Uterus (tissue), 2 donors: ENCODE results near the gene MYBPC3.

Experiments used
- CTCF ChIP-seq, 4 experiments: fragments of 200-600 bp in 2 of 4; fragments of 450-650 bp in 2 of 4; sonication (generic) in 2 of 4; IDR thresholded peaks; one replicate each; pipeline ENCODE4 v1.5.1; 2016 to 2019; ENCODE audit warnings: antibody characterized with exemption in 4 of 4, mild to moderate bottlenecking in 2 of 4, moderate library complexity in 1 of 4
- POLR2A ChIP-seq, 2 donors: fragments of 450-650 bp; IDR thresholded peaks; one replicate each; pipeline ENCODE4 v1.6.1; 2016; ENCODE audit warnings: antibody characterized with exemption in 2 of 2, mild to moderate bottlenecking in 1 of 2, moderate library complexity in 1 of 2

GRCh38 chr11:47340010-47340409 is 12.5 kb downstream of the MYBPC3 start:
- TF ChIP-seq POLR2A (IDR thresholded peaks at IDR 0.05) = no peak
- no peak for TF ChIP-seq CTCF (IDR thresholded peaks at IDR 0.05)
